IMR-90 (cell line): Measurements from ENCODE around the gene EDARADD. TPM values are rescaled to one million over a fixed set of nuclear protein-coding genes. Genes with fewer than 3 reads are reported as not detected.

Experiments
- ATAC-seq: fragments of 200-7000 bp; cut with Tn5 transposase; 2 replicates; pipeline ENCODE4 v1.9.1; 2020; ENCODE audit warnings: low read depth, mild to moderate bottlenecking, moderate library complexity
- BruUV-seq: library from RNA; stranded (reverse); fragments of 400-500 nt; replicated peaks from 2 replicates; lab custom pipeline; 2021; lab: Mats Ljungman, UMichigan
- CTCF ChIA-PET: fragments of 300-600 bp; formaldehyde crosslinking; extraction: SDS; loops from one replicate; lab custom pipeline; 2021; ENCODE audit warnings: antibody characterized with exemption; lab: Yijun Ruan, JAX
- POLR2A ChIA-PET: fragments of 300-600 bp; sonication (Branson Sonifier 250); formaldehyde crosslinking; loops from one replicate; lab custom pipeline; 2022; ENCODE audit warnings: antibody characterized with exemption; ENCODE audit not compliant: unreplicated experiment; lab: Charles Lee
- DNase-seq: peaks from one replicate; pipeline ENCODE4 v3.0.0; 2013
- H2AFZ ChIP-seq: replicated peaks from 2 replicates; pipeline ENCODE3; 2013; ENCODE audit warnings: low read length, mild to moderate bottlenecking; ENCODE audit not compliant: poor library complexity
- H2AK5ac ChIP-seq: 2 replicates; pipeline ENCODE4 v1.6.1; 2013; ENCODE audit warnings: low read depth, low read length, inconsistent platforms
- H2AK9ac ChIP-seq: replicated peaks from 2 replicates; pipeline ENCODE3; 2013; ENCODE audit warnings: mild to moderate bottlenecking, low read depth, low read length, moderate library complexity; ENCODE audit not compliant: poor library complexity
- H2BK120ac ChIP-seq: 2 replicates; pipeline ENCODE4 v1.6.1; 2013; ENCODE audit warnings: low read depth, low read length, inconsistent platforms
- H2BK15ac ChIP-seq: 3 replicates; pipeline ENCODE4 v1.6.1; 2013; ENCODE audit warnings: low read depth, low read length, inconsistent platforms
- H2BK20ac ChIP-seq: 2 replicates; pipeline ENCODE4 v1.6.1; 2013; ENCODE audit warnings: low read depth, mild to moderate bottlenecking, inconsistent platforms, low read length, moderate library complexity
- H2BK5ac ChIP-seq: 2 replicates; pipeline ENCODE4 v1.6.1; 2013; ENCODE audit warnings: mild to moderate bottlenecking, low read depth, low read length, inconsistent platforms; ENCODE audit not compliant: poor library complexity, severe bottlenecking
- H3K14ac ChIP-seq: replicated peaks from 2 replicates; pipeline ENCODE4 v1.6.1; 2013; ENCODE audit warnings: low read depth, low read length, inconsistent platforms
- H3K18ac ChIP-seq: 2 replicates; pipeline ENCODE4 v1.6.1; 2013; ENCODE audit warnings: low read depth, low read length, control low read depth
- H3K23ac ChIP-seq: 2 replicates; pipeline ENCODE4 v1.6.1; 2013; ENCODE audit warnings: low read depth, low read length, inconsistent platforms
- H3K27ac ChIP-seq: 2 replicates; pipeline ENCODE4 v1.5.1; 2013; ENCODE audit warnings: mild to moderate bottlenecking, control low read depth, low read length; ENCODE audit not compliant: insufficient read depth
- H3K27me3 ChIP-seq: 2 replicates; pipeline ENCODE4 v1.6.1; 2013; ENCODE audit warnings: low read length; ENCODE audit not compliant: control insufficient read depth, insufficient read depth
- H3K36me3 ChIP-seq: 2 replicates; pipeline ENCODE4 v1.6.1; 2013; ENCODE audit warnings: low read length, mixed read lengths; ENCODE audit not compliant: control insufficient read depth, insufficient read depth
- H3K4ac ChIP-seq: 2 replicates; pipeline ENCODE4 v1.6.1; 2013; ENCODE audit warnings: low read depth, low read length, inconsistent platforms
- H3K4me1 ChIP-seq: 2 replicates; pipeline ENCODE4 v1.6.1; 2013; ENCODE audit warnings: low read length, mixed read lengths; ENCODE audit not compliant: control insufficient read depth, insufficient read depth
- H3K4me2 ChIP-seq: 2 replicates; pipeline ENCODE4 v1.6.1; 2013; ENCODE audit warnings: low read depth, mild to moderate bottlenecking, control low read depth, low read length, moderate library complexity
- H3K4me3 ChIP-seq: 2 replicates; pipeline ENCODE4 v1.5.1; 2013; ENCODE audit warnings: low read depth, mild to moderate bottlenecking, control low read depth, low read length, moderate library complexity; ENCODE audit not compliant: insufficient read depth
- H3K56ac ChIP-seq: 2 replicates; pipeline ENCODE4 v1.6.1; 2013; ENCODE audit warnings: low read length, inconsistent platforms; ENCODE audit not compliant: insufficient read depth; ENCODE audit errors: extremely low read depth
- H3K79me1 ChIP-seq, 2 experiments: 2 replicates each; pipeline ENCODE4 v1.6.1; 2013; ENCODE audit warnings: low read length in 2 of 2, inconsistent platforms in 1 of 2, low read depth in 1 of 2
- H3K9ac ChIP-seq: 2 replicates; pipeline ENCODE4 v1.6.1; 2013; ENCODE audit warnings: low read depth, low read length, control low read depth
- H3K9me1 ChIP-seq: 2 replicates; pipeline ENCODE4 v1.6.1; 2013; ENCODE audit warnings: low read length, inconsistent platforms; ENCODE audit not compliant: insufficient read depth
- H3K9me3 ChIP-seq: 2 replicates; pipeline ENCODE4 v1.6.1; 2013; ENCODE audit warnings: low read length; ENCODE audit not compliant: control insufficient read depth, insufficient read depth
- H4K20me1 ChIP-seq: 2 replicates; pipeline ENCODE4 v1.6.1; 2013; ENCODE audit warnings: low read length, inconsistent platforms; ENCODE audit not compliant: insufficient read depth
- H4K5ac ChIP-seq: 2 replicates; pipeline ENCODE4 v1.6.1; 2013; ENCODE audit warnings: mild to moderate bottlenecking, low read depth, low read length, control low read depth
- H4K8ac ChIP-seq, 2 experiments: 2 replicates each; pipeline ENCODE4 v1.6.1; 2013; ENCODE audit warnings: low read depth in 2 of 2, low read length in 2 of 2, control low read depth in 1 of 2, inconsistent platforms in 1 of 2
- H4K91ac ChIP-seq: 2 replicates; pipeline ENCODE4 v1.6.1; 2013; ENCODE audit warnings: low read depth, low read length, inconsistent platforms; ENCODE audit not compliant: insufficient read depth
- CTCF ChIP-seq: conservative IDR thresholded peaks from 2 replicates; pipeline ENCODE4 v1.5.1; 2012; ENCODE audit warnings: mild to moderate bottlenecking, low read depth, low read length, improper control_type of control experiment
- ELK1 ChIP-seq: fragments of 150-350 bp; IDR thresholded peaks from 2 replicates; pipeline ENCODE4 v1.6.1; 2016; ENCODE audit warnings: low read depth, mild to moderate bottlenecking, low read length, moderate library complexity, borderline replicate concordance
- MXI1 ChIP-seq: IDR thresholded peaks from 2 replicates; pipeline ENCODE4 v1.6.1; 2012; ENCODE audit warnings: low read depth, mild to moderate bottlenecking, low read length, moderate library complexity, borderline replicate concordance
- WGBS, 2 experiments: methylation state at CpG; one replicate each; pipeline versions ENCODE4 v1.1.5 to v1.1.7; 2013; ENCODE audit warnings: missing lambda C conversion rate in 2 of 2; ENCODE audit not compliant: insufficient read length in 1 of 2; ENCODE audit errors: extremely low coverage in 2 of 2; 5-methylcytosine and 5-hydroxymethylcytosine counted together
- dilution Hi-C: fragments of 300-500 bp; cut with HindIII; formaldehyde crosslinking; loops from one replicate; pipeline ENCODE4 v1.14.3; 2018; ENCODE audit warnings: low sequenced_read_pairs; ENCODE audit not compliant: unreplicated experiment
- in situ Hi-C: fragments of 300-500 bp; cut with MboI; formaldehyde crosslinking; loops from 3 replicates; pipeline ENCODE4 v1.14.3; 2019; ENCODE audit warnings: low sequenced_read_pairs, inconsistent platforms, mixed read lengths
- intact Hi-C: fragments of 100-400 bp; cut with micrococcal nuclease; formaldehyde crosslinking; loops from 2 replicates; pipeline ENCODE4 v1.10.0; 2022
- polyA plus RNA-seq, 3 experiments: library from polyadenylated mRNA; depleted of rRNA; stranded (reverse); fragments of >200 nt; gene quantifications; 2 replicates each; pipeline ENCODE4 v1.2.3, GENCODE V29; 2012; ENCODE audit warnings: low replicate concordance in 1 of 3
- total RNA-seq: library from RNA; depleted of rRNA; stranded (reverse); fragments of >200 nt; gene quantifications from 2 replicates; pipeline ENCODE4 v1.2.3, GENCODE V29; 2012

The EDARADD gene
- total and polyA plus RNA-seq, 2 of the 4 experiments (the other 2 are of a cell fraction), result not detected

- intact Hi-C loops, result no loop called here
- no TSS peak for BruUV-seq
Measured at GRCh38 chr1:236377832-236378535, 16.1 kb upstream of the EDARADD start.

More at GRCh38 chr1:236377832-236378535, 16.1 kb upstream of the EDARADD start:
- no peak overlapping the region for H4K5ac ChIP-seq
- H3K9me1 ChIP-seq, result no peaks in the 10 kb centered on the region
- H3K23ac ChIP-seq, result no peak overlapping the region
- H2BK15ac ChIP-seq, result no peak overlapping the region
- TF ChIP-seq CTCF, result no peak
- TF ChIP-seq MXI1, result no peak
- no peak for TF ChIP-seq ELK1
- H3K36me3 ChIP-seq, result no peaks in the 10 kb centered on the region
- H3K18ac ChIP-seq, result no peak overlapping the region
- dilution Hi-C loops, result no loop called here
- no peak overlapping the region for H2AFZ ChIP-seq
- no peaks in the 10 kb centered on the region for H3K4me1 ChIP-seq
- no peak overlapping the region for H3K4ac ChIP-seq
- H3K27ac ChIP-seq, result no peak overlapping the region
- ChIA-PET POLR2A (no interaction called here), CTCF (no interaction called here)
- in situ Hi-C loops, result no loop called here
- H3K14ac ChIP-seq, result no peak overlapping the region
- ATAC-seq (no peak), DNase-seq (no peak)
- H3K9ac ChIP-seq, result no peak overlapping the region
- no peaks in the 10 kb centered on the region for H3K9me3 ChIP-seq
- no peak overlapping the region for H3K56ac ChIP-seq
- no peak overlapping the region for H3K4me3 ChIP-seq
- no peak overlapping the region for H2BK20ac ChIP-seq
- no peak overlapping the region for H2AK9ac ChIP-seq
- no peaks in the 10 kb centered on the region for H3K79me1 ChIP-seq
- no peak overlapping the region for H2BK120ac ChIP-seq
- no CpG with 5 or more reads among the region's 2 CpGs for WGBS, 2 experiments
- no peak overlapping the region for H2AK5ac ChIP-seq
- H4K8ac ChIP-seq, result no peak overlapping the region
- no peak overlapping the region for H2BK5ac ChIP-seq
- no peak overlapping the region for H4K91ac ChIP-seq
- H3K27me3 ChIP-seq, result no peaks in the 10 kb centered on the region
- H4K20me1 ChIP-seq, result no peaks in the 10 kb centered on the region
- no peak overlapping the region for H3K4me2 ChIP-seq
